Heart right ventricle (tissue), 16 donors: ENCODE measurements around the gene LRFN5. TPM values are rescaled to one million over a fixed set of nuclear protein-coding genes. Genes with fewer than 3 reads are reported as not detected.

Source experiments
- ATAC-seq, 8 donors: fragments of 200-7000 bp; cut with Tn5 transposase; one replicate each; pipeline ENCODE4 v1.9.1; 2020; ENCODE audit warnings: mild to moderate bottlenecking in 8 of 8, moderate library complexity in 8 of 8, moderate number of reproducible peaks in 1 of 8
- DNase-seq, 2 donors: peaks; one replicate each; pipeline ENCODE4 v3.0.0-alpha.2; 2020
- H3K27ac ChIP-seq, 10 donors: fragments of 200-600 bp; sonication (generic) in 2 of 10; one replicate each; pipeline versions ENCODE4 v1.5.0 to v1.8.0; 2020 to 2022; ENCODE audit warnings: mild to moderate bottlenecking in 3 of 10
- H3K27me3 ChIP-seq, 7 donors: fragments of 200-600 bp; one replicate each; pipeline ENCODE4 v1.8.0; 2021 to 2022; ENCODE audit warnings: mild to moderate bottlenecking in 2 of 7
- H3K36me3 ChIP-seq, 9 donors: fragments of 200-600 bp; sonication (generic) in 1 of 9; one replicate each; pipeline versions ENCODE4 v1.5.0 to v1.8.0; 2020 to 2022; ENCODE audit warnings: mild to moderate bottlenecking in 2 of 9
- H3K4me1 ChIP-seq, 9 donors: fragments of 200-600 bp; sonication (generic) in 1 of 9; one replicate each; pipeline versions ENCODE4 v1.5.0 to v1.8.0; 2020 to 2022; ENCODE audit warnings: mild to moderate bottlenecking in 4 of 9
- H3K4me3 ChIP-seq, 10 donors: fragments of 200-600 bp; sonication (generic) in 2 of 10; one replicate each; pipeline versions ENCODE4 v1.5.0 to v1.8.0; 2020 to 2022; ENCODE audit warnings: mild to moderate bottlenecking in 7 of 10, moderate library complexity in 2 of 10
- H3K9me3 ChIP-seq, 11 donors: fragments of 200-600 bp in 10 of 11; sonication (generic) in 2 of 11; one replicate each; pipeline versions ENCODE4 v1.5.0 to v1.8.0; 2013 to 2022; ENCODE audit warnings: mild to moderate bottlenecking in 2 of 11, control low read depth in 1 of 11, moderate library complexity in 1 of 11
- WGBS, 2 donors: extraction: QIAGEN DNeasy Blood & Tissue Kit; methylation state at CpG; one replicate each; pipeline ENCODE4 v1.1.7; 2013; ENCODE audit warnings: inconsistent platforms in 1 of 2; 5-methylcytosine and 5-hydroxymethylcytosine counted together
- intact Hi-C, 10 donors: fragments of 100-400 bp; cut with DNase I; formaldehyde crosslinking; loops; one replicate each; pipeline versions ENCODE4 v1.11.1 to v1.14.2; 2022
- polyA plus RNA-seq, 2 donors: library from polyadenylated mRNA; stranded (reverse); fragments of 200-250 nt; gene quantifications; one replicate each; pipeline ENCODE4 v1.2.3, GENCODE V29; 2013
- total RNA-seq, 10 donors: library from RNA; stranded (reverse); fragmentation: NEBNext Ultra II Directional in 3 of 10; extraction: Animal tissue kit (Norgen Biotek cat#: 25700) in 3 of 10; gene quantifications; one replicate each; pipeline versions ENCODE4 v1.2.1 to v1.2.4, GENCODE V29; 2021 to 2023
- TF ChIP-seq, protein P1 (sequence below), 9 donors: fragments of 200-600 bp; sonication (generic) in 2 of 9; IDR thresholded peaks; one replicate each; pipeline versions ENCODE4 v1.5.0 to v1.8.0; 2021 to 2022; ENCODE audit warnings: antibody characterized with exemption in 9 of 9, mild to moderate bottlenecking in 5 of 9, moderate library complexity in 1 of 9
- donor health status: Arrhythmogenic right ventricular cardiomyopathy.
- donor health status: ischemic (EF 13 %, LVEDD 7.1; RV severe dilation, severe dysfunction).
- donor health status: healthy with polysubstance abuse.
- donor health status: DM: no; HTN: yes; CAD: no.
- donor health status: DM: no; HTN: no; CAD: no.
- donor health status: ischemic (EF 25% LVEDD 6.9; RV normal size, moderate dysfunction).
- donor health status: ischemic (EF 25% LVEDD 5.7; RV mildly dilated, moderate dysfunction).
- donor health status: healthy.
- donor health status: DM: yes; HTN: yes; CAD: no.
- donor health status: Ischemic cardiomyopathy.
- donor health status: ischemic (EF 35%, LVEDD 5.7; RV mildly dilated, moderate dysfunction).
- donor health status: nonischemic (EF 11% LVEDD 7.7; RV severe dilation, severe dysfunction).
- donor health status: DM: yes; HTN: yes; CAD: no.
- donor health status: PGD.
- donor health status: ischemic (EF 29% LVEDD 5.4; RV normal size, mild dysfunction).
- donor health status: nonischemic (EF 23%, LVEDD 6.1; RV moderate dilation, normal function).

LRFN5 gene
- total and polyA plus RNA-seq, 12 donors: 0.13 to 1.5 (median 0.49) TPM; not detected in 1

DNA sequence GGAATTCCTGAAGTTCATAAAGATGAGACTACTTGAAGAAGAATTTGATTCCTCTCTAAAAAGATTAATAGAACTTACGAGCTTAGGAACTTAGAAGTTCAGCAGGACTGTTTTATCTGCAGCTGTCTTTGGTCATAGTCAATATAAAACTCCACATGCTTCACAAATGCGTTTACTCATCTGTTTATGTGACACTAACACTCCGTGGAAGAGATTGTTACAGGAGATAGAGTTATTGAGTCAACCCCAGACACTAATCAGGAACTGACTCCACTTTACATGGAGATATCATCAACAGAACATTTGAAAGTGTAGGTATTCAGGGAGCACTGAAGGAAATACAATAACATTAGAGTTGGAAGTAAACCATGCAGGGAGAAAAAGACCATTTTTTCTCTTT lies 92.8 kb downstream of the LRFN5 start:
- Histone ChIP-seq H3K4me1 (no peaks in the 10 kb centered on the region), H3K27ac (no peak overlapping the region), H3K9me3 (peaks cover 0 to 14% (median 6%) of the 10 kb centered on the region in 11 donors), H3K36me3 (no peaks in the 10 kb centered on the region), H3K27me3 (no peaks in the 10 kb centered on the region), H3K4me3 (no peak overlapping the region)
- TF ChIP-seq, protein P1, sequence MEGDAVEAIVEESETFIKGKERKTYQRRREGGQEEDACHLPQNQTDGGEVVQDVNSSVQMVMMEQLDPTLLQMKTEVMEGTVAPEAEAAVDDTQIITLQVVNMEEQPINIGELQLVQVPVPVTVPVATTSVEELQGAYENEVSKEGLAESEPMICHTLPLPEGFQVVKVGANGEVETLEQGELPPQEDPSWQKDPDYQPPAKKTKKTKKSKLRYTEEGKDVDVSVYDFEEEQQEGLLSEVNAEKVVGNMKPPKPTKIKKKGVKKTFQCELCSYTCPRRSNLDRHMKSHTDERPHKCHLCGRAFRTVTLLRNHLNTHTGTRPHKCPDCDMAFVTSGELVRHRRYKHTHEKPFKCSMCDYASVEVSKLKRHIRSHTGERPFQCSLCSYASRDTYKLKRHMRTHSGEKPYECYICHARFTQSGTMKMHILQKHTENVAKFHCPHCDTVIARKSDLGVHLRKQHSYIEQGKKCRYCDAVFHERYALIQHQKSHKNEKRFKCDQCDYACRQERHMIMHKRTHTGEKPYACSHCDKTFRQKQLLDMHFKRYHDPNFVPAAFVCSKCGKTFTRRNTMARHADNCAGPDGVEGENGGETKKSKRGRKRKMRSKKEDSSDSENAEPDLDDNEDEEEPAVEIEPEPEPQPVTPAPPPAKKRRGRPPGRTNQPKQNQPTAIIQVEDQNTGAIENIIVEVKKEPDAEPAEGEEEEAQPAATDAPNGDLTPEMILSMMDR (IDR thresholded peaks at IDR 0.05): no peak
- WGBS, 2 donors: 43 to 57% methylated on average over 3 of the region's 3 CpGs
- ATAC-seq: no peak
- intact Hi-C loops: no loop called here
- no peak for DNase-seq

DNA sequence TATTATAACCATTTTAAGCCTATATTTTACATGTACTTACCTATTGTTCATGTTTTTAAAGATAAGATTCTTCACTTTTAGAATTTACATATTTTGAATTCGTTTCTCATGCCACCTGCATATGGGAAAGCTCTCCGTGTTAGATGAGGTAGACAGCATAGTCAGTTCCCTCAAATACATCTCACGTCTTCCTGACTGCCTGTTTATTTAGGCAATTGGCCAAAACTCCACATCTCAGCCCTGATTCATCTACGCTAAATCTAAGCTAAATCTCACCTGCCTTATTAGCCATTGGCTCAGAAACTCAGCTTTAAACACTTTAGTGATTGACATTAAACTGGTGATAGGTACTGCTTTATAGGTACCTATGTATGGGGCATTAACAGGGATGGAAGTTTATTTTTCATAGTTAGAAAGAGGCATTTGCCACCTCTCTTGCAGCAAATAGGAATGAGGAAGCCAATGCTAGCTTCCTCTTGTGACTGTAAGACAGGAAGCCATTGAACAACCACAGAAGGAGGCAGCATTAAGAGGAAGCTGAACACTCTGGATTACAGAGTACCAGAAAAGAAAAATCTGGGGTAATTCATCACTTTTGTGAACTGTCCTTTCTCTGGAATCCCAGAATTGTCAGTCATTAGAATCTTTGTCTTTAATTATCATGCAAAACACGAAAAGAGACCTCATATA lies 111.9 kb downstream of the LRFN5 start:
- Histone ChIP-seq H3K9me3 (no peaks in the 10 kb centered on the region), H3K4me1 (peaks cover 0 to 9% (median 0%) of the 10 kb centered on the region in 9 donors), H3K27me3 (no peaks in the 10 kb centered on the region), H3K36me3 (no peaks in the 10 kb centered on the region), H3K4me3 (no peak overlapping the region), H3K27ac (no peak overlapping the region)
- DNase-seq (no peak), ATAC-seq (no peak)
- intact Hi-C loops: no loop called here
- WGBS, 2 donors: 42 to 54% methylated on average over 5 of the region's 5 CpGs
- TF ChIP-seq, protein P1 (IDR thresholded peaks at IDR 0.05): no peak

DNA sequence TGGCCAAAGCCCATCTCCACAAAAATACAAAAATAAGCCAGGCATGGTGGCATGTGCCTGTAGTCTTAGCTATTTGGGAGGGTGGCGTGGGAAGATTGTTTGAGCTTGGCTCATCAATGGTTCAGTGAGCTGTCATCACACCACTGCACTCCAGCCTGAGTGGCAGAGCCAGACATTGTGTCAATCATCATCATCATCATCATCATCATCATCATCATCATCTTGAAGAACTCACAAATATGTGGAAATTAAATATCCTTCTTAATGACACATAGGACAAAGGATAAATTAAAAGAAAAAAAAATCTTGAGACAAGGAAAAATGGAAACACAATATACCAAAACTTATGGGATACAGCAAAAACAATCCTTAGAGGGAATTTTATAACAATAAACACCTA lies 132.5 kb downstream of the LRFN5 start:
- Histone ChIP-seq H3K9me3 (peaks cover 0 to 28% (median 0%) of the 10 kb centered on the region in 11 donors), H3K4me1 (no peaks in the 10 kb centered on the region), H3K27me3 (no peaks in the 10 kb centered on the region), H3K27ac (no peak overlapping the region), H3K36me3 (no peaks in the 10 kb centered on the region), H3K4me3 (no peak overlapping the region)
- DNase-seq (no peak), ATAC-seq (no peak)
- intact Hi-C loops: no loop called here
- 94 to 95% methylated on average over 1 of the region's 1 CpG for WGBS, 2 donors
- TF ChIP-seq, protein P1 (IDR thresholded peaks at IDR 0.05): no peak

DNA sequence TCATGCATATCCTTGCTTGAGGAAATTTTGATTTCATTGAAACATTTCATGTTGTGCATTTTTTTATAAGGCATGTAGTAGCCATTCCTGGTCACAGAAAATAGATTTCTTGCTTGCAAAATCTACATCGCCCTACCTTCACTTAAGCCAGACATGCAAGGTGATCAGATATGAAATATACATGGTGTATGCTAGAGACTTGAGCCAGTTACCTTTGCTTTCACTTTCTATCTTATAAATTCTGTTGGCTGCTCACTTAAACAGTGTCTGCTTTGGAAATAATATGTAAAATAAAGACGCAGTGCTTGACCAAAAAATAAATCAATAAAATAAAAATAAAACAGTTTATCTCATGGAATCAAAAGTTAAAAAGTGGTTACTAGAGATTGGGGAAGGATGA lies 136.5 kb downstream of the LRFN5 start:
- TF ChIP-seq, protein P1 (IDR thresholded peaks at IDR 0.05): no peak
- no peaks in the 10 kb centered on the region for H3K27me3 ChIP-seq
- ATAC-seq (no peak), DNase-seq (no peak)
- peaks cover 0 to 13% (median 0%) of the 10 kb centered on the region in 11 donors for H3K9me3 ChIP-seq
- no peaks in the 10 kb centered on the region for H3K36me3 ChIP-seq
- intact Hi-C loops: no loop called here
- H3K4me3 ChIP-seq: no peak overlapping the region
- H3K4me1 ChIP-seq: no peaks in the 10 kb centered on the region
- no peak overlapping the region for H3K27ac ChIP-seq
- WGBS, 2 donors: 88 to 91% methylated on average over 2 of the region's 2 CpGs
